Testis (tissue), 3 donors: ENCODE measurements around the gene STK32A. TPM values are rescaled to one million over a fixed set of nuclear protein-coding genes. Genes with fewer than 3 reads are reported as not detected.
"Not testable (repeated sequence)": the region's sequence is repeated elsewhere in the genome, so short reads cannot be mapped to it uniquely, and the experiment has no call there.

Experiments
- DNase-seq: peaks from one replicate; pipeline ENCODE4 v3.0.0-alpha.2; 2019
- H3K27ac ChIP-seq, 2 donors: fragments of 200-600 bp; sonication (generic); one replicate each; pipeline ENCODE4 v1.5.1; 2019
- H3K27me3 ChIP-seq: fragments of 200-600 bp; sonication (generic); one replicate; pipeline ENCODE4 v1.5.1; 2019
- H3K36me3 ChIP-seq: fragments of 200-600 bp; sonication (generic); one replicate; pipeline ENCODE4 v1.5.1; 2017; ENCODE audit warnings: low read depth; ENCODE audit errors: missing control alignments
- H3K4me1 ChIP-seq: fragments of 200-600 bp; sonication (generic); one replicate; pipeline ENCODE4 v1.5.1; 2019
- H3K4me3 ChIP-seq, 2 donors: fragments of 200-600 bp; sonication (generic); one replicate each; pipeline ENCODE4 v1.5.1; 2017 to 2019
- H3K9me3 ChIP-seq: fragments of 200-600 bp; sonication (generic); one replicate; pipeline ENCODE4 v1.5.1; 2017
- POLR2A ChIP-seq: fragments of 450-650 bp; IDR thresholded peaks from one replicate; pipeline ENCODE4 v1.6.1; 2017; ENCODE audit warnings: antibody characterized with exemption, mild to moderate bottlenecking, moderate library complexity
- WGBS, 2 donors: methylation state at CpG; one replicate each; pipeline ENCODE4 v1.1.5; 2018; 5-methylcytosine and 5-hydroxymethylcytosine counted together
- intact Hi-C: fragments of 100-400 bp; cut with DNase I; formaldehyde crosslinking; loops from one replicate; pipeline ENCODE4 v1.15.1; 2023; ENCODE audit warnings: low total_unique reads
- polyA plus RNA-seq: library from polyadenylated mRNA; stranded (reverse); fragments of 350-450 nt; fragmentation: Illumina TruSeq; extraction: RNeasy Lipid Tissue Mini Kit (QIAGEN cat#74804); gene quantifications from one replicate; pipeline ENCODE4 v1.2.3, GENCODE V29; 2014; ENCODE audit warnings: low read depth, low replicate concordance; ENCODE audit not compliant: insufficient read depth
- total RNA-seq, 2 donors: library from RNA; depleted of rRNA; stranded (reverse); fragments of >200 nt; gene quantifications; one replicate each; pipeline ENCODE4 v1.2.3, GENCODE V29; 2016
- TF ChIP-seq, protein P1 (sequence below), 3 experiments: fragments of 450-650 bp in 2 of 3; fragments of 200-600 bp in 1 of 3; sonication (generic) in 1 of 3; IDR thresholded peaks; one replicate each; pipeline ENCODE4 v1.5.1; 2016 to 2019; ENCODE audit warnings: antibody characterized with exemption in 3 of 3, mild to moderate bottlenecking in 2 of 3, moderate library complexity in 1 of 3

STK32A gene
- total and polyA plus RNA-seq, 3 donors from 2014 or later, result 3.9 to 7.9 (median 6.0) TPM

GRCh38 chr5:147349241-147349640 is 114.4 kb downstream of the STK32A start:
- Histone ChIP-seq H3K9me3 (no peaks in the 10 kb centered on the region), H3K27me3 (no peaks in the 10 kb centered on the region), H3K27ac (no peak overlapping the region), H3K4me3 (no peak overlapping the region), H3K36me3 (no peaks in the 10 kb centered on the region), H3K4me1 (no peaks in the 10 kb centered on the region)
- 77 to 86% methylated on average over 2 of the region's 2 CpGs for WGBS, 2 donors
- no peak for DNase-seq
- intact Hi-C loops, result no loop called here
- no peak for TF ChIP-seq POLR2A
- TF ChIP-seq, protein P1, sequence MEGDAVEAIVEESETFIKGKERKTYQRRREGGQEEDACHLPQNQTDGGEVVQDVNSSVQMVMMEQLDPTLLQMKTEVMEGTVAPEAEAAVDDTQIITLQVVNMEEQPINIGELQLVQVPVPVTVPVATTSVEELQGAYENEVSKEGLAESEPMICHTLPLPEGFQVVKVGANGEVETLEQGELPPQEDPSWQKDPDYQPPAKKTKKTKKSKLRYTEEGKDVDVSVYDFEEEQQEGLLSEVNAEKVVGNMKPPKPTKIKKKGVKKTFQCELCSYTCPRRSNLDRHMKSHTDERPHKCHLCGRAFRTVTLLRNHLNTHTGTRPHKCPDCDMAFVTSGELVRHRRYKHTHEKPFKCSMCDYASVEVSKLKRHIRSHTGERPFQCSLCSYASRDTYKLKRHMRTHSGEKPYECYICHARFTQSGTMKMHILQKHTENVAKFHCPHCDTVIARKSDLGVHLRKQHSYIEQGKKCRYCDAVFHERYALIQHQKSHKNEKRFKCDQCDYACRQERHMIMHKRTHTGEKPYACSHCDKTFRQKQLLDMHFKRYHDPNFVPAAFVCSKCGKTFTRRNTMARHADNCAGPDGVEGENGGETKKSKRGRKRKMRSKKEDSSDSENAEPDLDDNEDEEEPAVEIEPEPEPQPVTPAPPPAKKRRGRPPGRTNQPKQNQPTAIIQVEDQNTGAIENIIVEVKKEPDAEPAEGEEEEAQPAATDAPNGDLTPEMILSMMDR (IDR thresholded peaks at IDR 0.05), result no peak

GRCh38 chr5:147359101-147359500 is 124.3 kb downstream of the STK32A start:
- TF ChIP-seq, protein P1 (IDR thresholded peaks at IDR 0.05), result no peak
- no peak for TF ChIP-seq POLR2A
- Histone ChIP-seq H3K36me3 (no peaks in the 10 kb centered on the region), H3K4me3 (no peak overlapping the region), H3K27me3 (no peaks in the 10 kb centered on the region), H3K4me1 (no peaks in the 10 kb centered on the region), H3K27ac (no peak overlapping the region), H3K9me3 (no peaks in the 10 kb centered on the region)
- no peak for DNase-seq
- WGBS, 2 donors, result 87 to 89% methylated on average over 1 of the region's 1 CpG
- intact Hi-C loops, result no loop called here

DNA sequence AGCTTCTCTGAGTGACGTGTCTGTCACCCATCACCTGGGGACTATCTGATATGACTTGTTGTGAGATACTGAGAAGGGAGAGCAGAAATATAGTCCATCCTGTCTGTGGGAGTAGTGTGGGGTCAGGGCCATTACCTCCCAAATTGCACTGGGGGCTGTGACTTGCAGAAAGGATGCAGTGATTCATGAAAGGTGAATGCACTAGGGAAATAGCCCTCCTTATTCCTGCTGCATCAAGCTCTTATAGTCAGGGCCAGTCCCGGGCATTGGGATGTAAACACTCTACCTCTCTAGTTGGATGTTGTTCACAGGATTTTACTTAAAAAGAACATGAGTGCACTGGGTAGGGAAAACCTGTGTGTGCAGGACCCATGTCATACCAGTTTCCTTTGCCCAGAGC is 124.8 kb downstream of the STK32A start:
- TF ChIP-seq, protein P1 (IDR thresholded peaks at IDR 0.05), result no peak
- no peak for TF ChIP-seq POLR2A
- 78 to 82% methylated on average over 2 of the region's 2 CpGs for WGBS, 2 donors
- intact Hi-C loops, result no loop called here
- Histone ChIP-seq H3K9me3 (no peaks in the 10 kb centered on the region), H3K4me1 (no peaks in the 10 kb centered on the region), H3K27ac (no peak overlapping the region), H3K4me3 (no peak overlapping the region), H3K27me3 (no peaks in the 10 kb centered on the region), H3K36me3 (no peaks in the 10 kb centered on the region)
- no peak for DNase-seq

GRCh38 chr5:147360816-147361215 is 126.0 kb downstream of the STK32A start:
- intact Hi-C loops, result no loop called here
- TF ChIP-seq, protein P1 (IDR thresholded peaks at IDR 0.05), result no peak
- TF ChIP-seq POLR2A, result no peak

GRCh38 chr5:147361441-147362175 is 126.8 kb downstream of the STK32A start:
- no peaks in the 10 kb centered on the region for H3K4me1 ChIP-seq
- no peaks in the 10 kb centered on the region for H3K9me3 ChIP-seq
- 83 to 89% methylated on average over 4 of the region's 4 CpGs for WGBS, 2 donors
- TF ChIP-seq POLR2A, result no peak
- TF ChIP-seq, protein P1 (IDR thresholded peaks at IDR 0.05), result no peak
- H3K4me3 ChIP-seq, result no peak overlapping the region
- no peaks in the 10 kb centered on the region for H3K27me3 ChIP-seq
- H3K27ac ChIP-seq, result no peak overlapping the region
- no peaks in the 10 kb centered on the region for H3K36me3 ChIP-seq
- intact Hi-C loops, result no loop called here
- no peak for DNase-seq

More at GRCh38 chr5:147360816-147361215, 126.0 kb downstream of the STK32A start:
- Histone ChIP-seq H3K27me3 (no peaks in the 10 kb centered on the region), H3K4me3 (no peak overlapping the region), H3K27ac (no peak overlapping the region), H3K4me1 (no peaks in the 10 kb centered on the region), H3K36me3 (no peaks in the 10 kb centered on the region), H3K9me3 (no peaks in the 10 kb centered on the region)
- 84 to 97% methylated on average over 2 of the region's 2 CpGs for WGBS, 2 donors
- no peak for DNase-seq

- DNase-seq, H3K27ac ChIP-seq, H3K4me1 ChIP-seq, H3K4me3 ChIP-seq, H3K36me3 ChIP-seq, H3K9me3 ChIP-seq, H3K27me3 ChIP-seq, intact Hi-C loops: not testable (repeated sequence)
- WGBS, 2 donors, result 88 to 91% methylated on average over 6 of the region's 6 CpGs
These were observed 132.6 kb downstream of the STK32A start for GRCh38 chr5:147367381-147367780.
